Measurements from ENCODE around the gene GOLGA8N.
A peak's percentile ranks its signal among the peaks of the same experiment; 100 is the strongest.
"Not testable (repeated sequence)": the region's sequence is repeated elsewhere in the genome, so short reads cannot be mapped to it uniquely, and the experiment has no call there.

Gene GOLGA8N

DNA sequence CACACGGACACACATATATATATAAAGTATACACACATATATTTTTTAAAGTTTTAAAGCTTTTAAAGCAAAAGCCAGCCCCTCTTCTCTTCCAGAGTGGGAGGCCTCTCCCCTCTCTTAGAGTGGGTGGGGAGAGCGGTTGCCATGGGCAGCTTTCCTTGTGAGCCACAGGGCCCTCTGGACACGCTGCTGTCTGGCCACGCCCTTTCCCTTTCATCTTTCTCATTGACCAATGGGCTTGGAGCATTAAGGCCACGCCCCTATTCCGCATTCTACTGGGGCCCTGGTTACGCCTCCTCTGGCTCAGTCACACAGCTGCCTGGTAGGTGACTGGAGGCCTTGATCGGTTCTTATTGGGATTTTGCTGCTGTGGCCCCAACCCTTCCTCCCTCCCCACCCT is at the start of gene GOLGA8N:
GOLGA8N (plus strand) TSS at position 306 of the 400 bp plus-strand sequence.
- DNase-seq (ENCODE audit: low read depth in 2 of 3, low spot score in 2 of 3) = not testable (repeated sequence)

DNA sequence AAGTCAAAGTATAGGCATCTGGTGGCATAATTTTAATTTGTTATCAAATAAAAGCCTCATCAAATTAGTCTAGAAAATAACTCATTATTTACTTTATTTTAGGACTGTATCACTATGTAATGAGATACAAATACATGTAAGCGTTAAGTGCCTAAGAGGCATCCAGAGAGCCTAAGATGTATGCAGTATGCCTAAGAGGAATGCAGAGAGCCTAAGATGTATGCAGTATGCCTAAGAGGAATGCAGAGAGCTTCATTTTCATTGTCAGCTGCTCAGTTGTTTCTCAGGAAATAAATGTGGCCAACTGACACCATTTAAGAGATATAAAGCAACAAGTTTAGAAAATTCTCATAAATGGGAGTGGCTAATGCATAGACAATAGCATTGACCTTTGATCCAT is 49.8 kb upstream of the GOLGA8N start:
- DNase-seq (ENCODE audit: low read depth in 2 of 3, low spot score in 2 of 3) = not testable (repeated sequence)

- not testable (repeated sequence) for DNase-seq (ENCODE audit: low read depth in 2 of 3, low spot score in 2 of 3)
Observed at GRCh38 chr15:32545129-32545528, 48.1 kb upstream of the GOLGA8N start.

- not testable (repeated sequence) for DNase-seq (ENCODE audit: low read depth in 2 of 3, low spot score in 2 of 3)
Observed at GRCh38 chr15:32554587-32554986, 38.7 kb upstream of the GOLGA8N start.

- DNase-seq (ENCODE audit: low read depth in 2 of 3, low spot score in 2 of 3) = not testable (repeated sequence)
Observed at GRCh38 chr15:32562198-32562597, 31.1 kb upstream of the GOLGA8N start.

DNA sequence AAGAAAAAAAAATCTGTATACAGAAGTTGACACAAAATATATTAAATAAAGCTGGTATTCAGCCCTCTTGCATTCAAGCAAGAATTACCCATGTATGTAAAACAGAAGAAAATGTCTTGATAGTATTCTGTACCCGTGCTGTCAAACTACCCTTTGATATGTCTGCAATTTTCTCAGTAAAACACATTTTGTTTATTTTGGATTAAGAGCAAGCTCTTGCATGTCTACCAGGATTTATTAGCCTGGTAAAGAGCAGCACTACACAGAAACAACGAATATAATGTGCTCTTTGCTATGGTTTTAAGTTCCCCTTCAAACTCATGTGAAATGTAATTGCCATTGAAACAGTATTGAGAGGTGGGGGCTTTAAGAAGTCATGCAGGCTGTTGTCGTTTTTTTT is 24.3 kb upstream of the GOLGA8N start:
- DNase-seq (ENCODE audit: low read depth in 2 of 3, low spot score in 2 of 3) = not testable (repeated sequence)

DNA sequence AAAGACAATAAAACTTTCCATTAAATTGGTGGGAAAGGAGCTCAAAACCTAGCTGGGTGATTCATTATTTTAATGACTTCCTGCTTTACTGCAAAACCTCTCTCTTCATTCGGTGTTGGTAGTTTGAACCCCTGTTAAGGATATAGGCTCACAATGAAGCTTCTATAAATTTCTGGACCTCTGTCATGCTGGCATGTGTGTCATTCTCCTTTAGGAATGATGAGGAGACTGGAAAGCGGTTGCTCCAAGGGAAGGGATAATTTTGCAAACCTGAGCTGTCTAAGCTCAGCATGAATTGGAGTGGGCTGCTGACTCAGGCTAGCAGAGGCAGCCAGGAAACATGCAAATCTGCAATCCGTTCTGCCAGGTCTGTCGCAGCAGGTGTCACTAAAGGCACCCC is 14.8 kb upstream of the GOLGA8N start:
- DNase-seq (ENCODE audit: low read depth in 2 of 3, low spot score in 2 of 3) = not testable (repeated sequence)

DNA sequence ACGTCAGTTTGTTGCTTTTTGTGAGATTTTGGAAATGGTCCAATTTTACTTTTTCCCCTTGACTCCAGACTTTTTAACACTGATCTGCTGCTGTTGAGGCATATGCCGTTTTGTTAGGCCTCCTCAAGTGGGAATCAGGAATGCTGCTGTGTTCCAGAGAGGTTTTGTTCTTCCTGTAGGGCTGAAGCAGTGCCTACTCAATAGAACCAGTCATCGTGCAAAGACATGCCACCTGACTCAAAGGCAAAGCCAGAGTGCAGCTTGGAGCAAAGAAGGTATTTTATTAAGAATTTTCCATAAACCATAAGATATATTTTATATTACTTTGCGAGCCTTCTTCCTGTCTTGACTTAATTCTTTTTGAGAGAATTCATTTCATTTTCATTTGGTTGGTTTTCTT is 7.4 kb upstream of the GOLGA8N start:
- DNase-seq (ENCODE audit: low read depth in 2 of 3, low spot score in 2 of 3) = not testable (repeated sequence)

GRCh38 chr15:32609518-32609917 is 16.3 kb downstream of the GOLGA8N start:
- DNase-seq (ENCODE audit: low read depth in 2 of 3, low spot score in 2 of 3) = not testable (repeated sequence)

DNA sequence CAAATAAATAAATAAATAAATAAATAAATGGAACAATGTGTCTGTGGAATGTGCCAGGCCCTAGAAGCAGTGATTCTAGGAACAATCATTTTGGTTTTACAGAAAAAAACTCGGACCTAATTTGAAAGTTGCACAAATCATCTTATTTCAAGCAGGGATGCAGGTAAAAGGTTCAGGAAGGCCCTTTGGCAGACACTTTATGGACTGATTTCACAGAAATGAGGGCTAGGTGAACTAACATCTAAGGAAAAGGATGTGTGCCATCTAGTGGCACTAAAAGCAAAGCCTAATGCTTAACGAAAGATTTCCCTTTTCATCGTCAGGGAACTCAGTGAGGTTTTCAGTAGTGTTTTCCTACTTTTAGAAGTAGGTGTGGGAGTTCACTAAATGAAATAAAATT is 17.5 kb downstream of the GOLGA8N start:
- DNase-seq (ENCODE audit: low read depth in 2 of 3, low spot score in 2 of 3) = not testable (repeated sequence)

GRCh38 chr15:32614712-32615050 is 21.4 kb downstream of the GOLGA8N start:
- not testable (repeated sequence) for DNase-seq (ENCODE audit: low read depth in 2 of 3, low spot score in 2 of 3)

- DNase-seq (ENCODE audit: low read depth in 2 of 3, low spot score in 2 of 3) = peak; percentile 41 to 68 (median 65)
Observed at GRCh38 chr15:32615051-32615870, 22.0 kb downstream of the GOLGA8N start, which contains the start of gene ARHGAP11A. TSS of gene ARHGAP11A (plus strand) at chr15:32615504. CDS start at chr15:32616212, 708 bp downstream.

DNA sequence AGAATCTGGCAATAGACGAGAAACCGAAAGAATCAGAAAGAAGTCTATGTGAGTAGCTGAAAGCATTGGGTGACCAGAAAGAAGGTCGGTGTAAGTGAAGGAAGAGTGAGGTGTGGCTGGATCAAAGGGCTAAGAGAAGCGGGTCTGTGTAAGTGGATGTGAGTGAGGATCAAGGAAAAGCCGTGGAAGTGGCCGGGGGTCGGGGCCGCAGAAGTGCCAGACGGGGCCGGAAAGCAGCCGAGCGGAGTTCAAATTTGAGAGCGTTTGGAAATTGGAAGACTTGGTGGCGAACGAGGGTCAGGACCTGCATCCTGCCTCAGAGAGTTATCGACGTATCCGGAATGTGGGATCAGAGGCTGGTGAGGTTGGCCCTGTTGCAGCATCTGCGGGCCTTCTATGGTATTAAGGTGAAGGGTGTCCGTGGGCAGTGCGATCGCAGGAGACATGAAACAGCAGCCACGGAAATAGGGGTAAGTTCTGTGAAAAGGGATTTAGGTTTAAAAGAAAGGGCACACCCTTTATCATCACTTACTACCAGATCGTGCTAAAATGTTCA is 22.7 kb downstream of the GOLGA8N start:
- DNase-seq (ENCODE audit: low read depth in 2 of 3, low spot score in 2 of 3) = not testable (repeated sequence)

- DNase-seq (ENCODE audit: low read depth in 2 of 3, low spot score in 2 of 3) = no peak
Observed at GRCh38 chr15:32636410-32636809, 43.2 kb downstream of the GOLGA8N start.

GRCh38 chr15:32636908-32637567 is 43.8 kb downstream of the GOLGA8N start:
- no peak for DNase-seq (ENCODE audit: low read depth in 2 of 3, low spot score in 2 of 3)

GRCh38 chr15:32637704-32638103 is 44.4 kb downstream of the GOLGA8N start:
- DNase-seq (ENCODE audit: low read depth in 2 of 3, low spot score in 2 of 3) = no peak

- DNase-seq (ENCODE audit: low read depth in 2 of 3, low spot score in 2 of 3) = no peak
Observed at GRCh38 chr15:32641517-32642059, 48.3 kb downstream of the GOLGA8N start, which contains the start of gene SCG5. TSS of gene SCG5 (plus strand) at chr15:32641710. CDS start at chr15:32643593, 1,883 bp downstream.

DNA sequence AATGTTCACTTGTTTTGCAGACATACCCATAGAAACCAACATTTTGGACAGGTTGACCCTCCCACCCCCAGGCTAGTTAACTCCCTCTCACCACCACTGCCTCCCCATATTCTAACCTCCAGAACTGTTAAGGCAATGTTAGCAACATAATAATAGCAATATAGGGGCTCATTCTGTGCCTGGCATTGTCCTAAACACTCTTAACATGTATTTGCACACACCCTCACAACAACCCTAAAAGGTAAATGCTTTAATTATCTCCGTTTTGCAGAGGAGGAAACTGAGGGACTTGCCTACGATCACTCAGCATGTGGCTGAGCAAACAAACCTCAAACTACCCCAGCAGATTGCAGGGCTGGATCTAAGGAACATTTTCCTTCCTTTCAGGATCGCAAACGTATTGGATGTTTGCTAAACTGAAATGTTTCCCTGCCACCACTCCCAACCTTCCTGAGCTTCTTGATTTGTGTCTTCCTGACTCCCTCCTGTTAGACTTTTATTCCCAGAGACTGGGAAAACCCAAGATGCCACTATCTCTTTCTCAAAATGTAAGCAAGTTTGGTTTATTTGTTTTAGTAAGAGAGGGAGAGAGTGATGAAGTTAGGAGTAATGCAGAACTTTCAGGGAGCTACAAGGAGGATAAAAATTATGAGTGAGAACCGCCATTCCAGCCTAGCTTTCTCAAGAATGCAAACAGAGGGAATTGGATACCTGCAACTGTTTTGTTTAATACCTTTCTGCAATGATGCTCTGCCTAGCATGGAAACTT is 49.6 kb downstream of the GOLGA8N start:
- no peak for DNase-seq (ENCODE audit: low read depth in 2 of 3, low spot score in 2 of 3)

- no peak for DNase-seq (ENCODE audit: low read depth in 2 of 3, low spot score in 2 of 3)
Observed at GRCh38 chr15:32643907-32644445, 50.7 kb downstream of the GOLGA8N start.

DNA sequence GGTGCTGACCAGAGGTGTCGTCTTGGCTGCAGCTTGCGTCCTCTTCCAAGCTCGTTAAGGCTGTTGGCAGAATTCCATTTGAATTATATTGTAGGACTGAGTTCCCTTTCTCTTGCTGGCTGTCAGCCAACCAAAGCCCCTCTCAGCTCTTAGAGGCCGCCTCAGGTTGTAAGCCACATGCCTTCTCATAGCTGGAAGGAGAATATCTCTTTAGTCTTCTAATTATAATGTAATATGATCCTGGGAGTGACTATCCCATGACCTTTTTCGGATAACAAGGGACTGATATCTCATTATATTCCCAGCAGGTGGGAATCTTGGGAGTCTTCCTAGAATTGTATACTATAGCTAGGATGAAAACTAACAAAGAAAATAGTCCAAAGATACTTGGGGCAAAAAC is 53.0 kb downstream of the GOLGA8N start:
- DNase-seq (ENCODE audit: low read depth in 2 of 3, low spot score in 2 of 3) = no peak

- no peak for DNase-seq (ENCODE audit: low read depth in 2 of 3, low spot score in 2 of 3)
Observed at GRCh38 chr15:32649342-32649741, 56.1 kb downstream of the GOLGA8N start.
